Fibroblast of lung (primary cell): ENCODE measurements around the gene CC2D2A.

Experiments
- CTCF ChIP-seq, 2 donors: IDR thresholded peaks in 1 of 2; conservative IDR thresholded peaks in 1 of 2; 1 replicate in 1 of 2; 2 replicates in 1 of 2; pipeline ENCODE4 v1.5.1; 2011 to 2012; ENCODE audit warnings: low read length in 2 of 2, control low read depth in 1 of 2, inconsistent platforms in 1 of 2, low read depth in 1 of 2, mild to moderate bottlenecking in 1 of 2
- EZH2 ChIP-seq: IDR thresholded peaks from 2 replicates; pipeline ENCODE4 v1.5.1; 2012; ENCODE audit warnings: low read length, control low read depth, mild to moderate bottlenecking; ENCODE audit errors: missing control alignments

- TF ChIP-seq CTCF (conservative IDR thresholded peaks at IDR 0.05 in 1 of 2, IDR thresholded peaks at IDR 0.05 in 1 of 2; ENCODE audit: low read depth in 1 of 2, low read length in 2 of 2), result no peak
- no peak for TF ChIP-seq EZH2
Observed at GRCh38 chr4:15504041-15504440, 34.4 kb downstream of the CC2D2A start.
